Measurements from ENCODE around the gene SETD3. TPM values are rescaled to one million over a fixed set of nuclear protein-coding genes. Genes with fewer than 3 reads are reported as not detected.

Gene SETD3
- total RNA-seq, 1 donor from 2014 or later = 46.0 TPM

- no peak overlapping the region for H3K4me3 Mint-ChIP-seq (ENCODE audit: low read depth)
- H3K4me1 Mint-ChIP-seq (ENCODE audit: low read depth) = peaks cover 11% of the 10 kb centered on the region
- peak overlapping the region; percentile 10 for H3K27ac Mint-ChIP-seq
- no peak for TF ChIP-seq CTCF (IDR thresholded peaks at IDR 0.05; ENCODE audit: unreplicated experiment)
- H3K36me3 Mint-ChIP-seq (ENCODE audit: insufficient read depth) = peaks cover 24% of the 10 kb centered on the region
- no peaks in the 10 kb centered on the region for H3K27me3 Mint-ChIP-seq
- DNase-seq (ENCODE audit: low spot score, unreplicated experiment) = no peak
- no peaks in the 10 kb centered on the region for H3K9me3 Mint-ChIP-seq (ENCODE audit: low read depth)
Observed at GRCh38 chr14:99401621-99402284, 78.9 kb downstream of the SETD3 start.

- Mint-ChIP-seq H3K4me1 (ENCODE audit: low read depth) (peaks cover 11% of the 10 kb centered on the region), H3K4me3 (ENCODE audit: low read depth) (no peak overlapping the region), H3K27me3 (no peaks in the 10 kb centered on the region), H3K9me3 (ENCODE audit: low read depth) (no peaks in the 10 kb centered on the region), H3K27ac (no peak overlapping the region), H3K36me3 (ENCODE audit: insufficient read depth) (peaks cover 23% of the 10 kb centered on the region)
- TF ChIP-seq CTCF (IDR thresholded peaks at IDR 0.05; ENCODE audit: unreplicated experiment) = no peak
- DNase-seq (ENCODE audit: low spot score, unreplicated experiment) = no peak
Observed at GRCh38 chr14:99401211-99401610, 79.4 kb downstream of the SETD3 start.

GRCh38 chr14:99397698-99398097 lies 83.0 kb downstream of the SETD3 start:
- Mint-ChIP-seq H3K9me3 (ENCODE audit: low read depth) (no peaks in the 10 kb centered on the region), H3K36me3 (ENCODE audit: insufficient read depth) (peaks cover 18% of the 10 kb centered on the region), H3K4me3 (ENCODE audit: low read depth) (no peak overlapping the region), H3K27ac (no peak overlapping the region), H3K4me1 (ENCODE audit: low read depth) (peaks cover 17% of the 10 kb centered on the region), H3K27me3 (no peaks in the 10 kb centered on the region)
- DNase-seq (ENCODE audit: low spot score, unreplicated experiment) = no peak
- TF ChIP-seq CTCF (IDR thresholded peaks at IDR 0.05; ENCODE audit: unreplicated experiment) = no peak

GRCh38 chr14:99395909-99396530 lies 84.6 kb downstream of the SETD3 start:
- TF ChIP-seq CTCF (IDR thresholded peaks at IDR 0.05; ENCODE audit: unreplicated experiment) = no peak
- Mint-ChIP-seq H3K4me1 (ENCODE audit: low read depth) (peaks cover 6% of the 10 kb centered on the region), H3K27ac (no peak overlapping the region), H3K36me3 (ENCODE audit: insufficient read depth) (peaks cover 16% of the 10 kb centered on the region), H3K9me3 (ENCODE audit: low read depth) (no peaks in the 10 kb centered on the region), H3K27me3 (no peaks in the 10 kb centered on the region), H3K4me3 (ENCODE audit: low read depth) (no peak overlapping the region)
- no peak for DNase-seq (ENCODE audit: low spot score, unreplicated experiment)

GRCh38 chr14:99394602-99395156 lies 86.0 kb downstream of the SETD3 start:
- no peak for TF ChIP-seq CTCF (IDR thresholded peaks at IDR 0.05; ENCODE audit: unreplicated experiment)
- H3K4me3 Mint-ChIP-seq (ENCODE audit: low read depth) = no peak overlapping the region
- no peak overlapping the region for H3K27ac Mint-ChIP-seq
- no peak for DNase-seq (ENCODE audit: low spot score, unreplicated experiment)
- H3K36me3 Mint-ChIP-seq (ENCODE audit: insufficient read depth) = peaks cover 12% of the 10 kb centered on the region
- no peaks in the 10 kb centered on the region for H3K9me3 Mint-ChIP-seq (ENCODE audit: low read depth)
- H3K27me3 Mint-ChIP-seq = peaks cover 4% of the 10 kb centered on the region
- H3K4me1 Mint-ChIP-seq (ENCODE audit: low read depth) = peaks cover 6% of the 10 kb centered on the region
